Fibroblast of lung (primary cell): Measurements from ENCODE around the gene ARID3A.

Source experiments
- CTCF ChIP-seq, 2 donors: IDR thresholded peaks in 1 of 2; conservative IDR thresholded peaks in 1 of 2; 1 replicate in 1 of 2; 2 replicates in 1 of 2; pipeline ENCODE4 v1.5.1; 2011 to 2012; ENCODE audit warnings: low read length in 2 of 2, control low read depth in 1 of 2, inconsistent platforms in 1 of 2, low read depth in 1 of 2, mild to moderate bottlenecking in 1 of 2
- EZH2 ChIP-seq: IDR thresholded peaks from 2 replicates; pipeline ENCODE4 v1.5.1; 2012; ENCODE audit warnings: low read length, control low read depth, mild to moderate bottlenecking; ENCODE audit errors: missing control alignments

GRCh38 chr19:961866-962620 is 36.2 kb downstream of the ARID3A start:
- no peak for TF ChIP-seq CTCF (conservative IDR thresholded peaks at IDR 0.05 in 1 of 2, IDR thresholded peaks at IDR 0.05 in 1 of 2; ENCODE audit: low read depth in 1 of 2, low read length in 2 of 2)
- no peak for TF ChIP-seq EZH2
